Colonic mucosa (tissue), 4 donors: ENCODE measurements around the gene RETSAT. TPM values are rescaled to one million over a fixed set of nuclear protein-coding genes. Genes with fewer than 3 reads are reported as not detected.

Experiments
- DNase-seq: peaks from one replicate; pipeline ENCODE4 v3.0.0-alpha.2; 2020
- H3K27ac ChIP-seq: fragments of 200-600 bp; one replicate; pipeline ENCODE4 v1.8.0; 2021
- H3K27me3 ChIP-seq: fragments of 200-600 bp; one replicate; pipeline ENCODE4 v1.8.0; 2021
- H3K36me3 ChIP-seq: fragments of 200-600 bp; one replicate; pipeline ENCODE4 v1.8.0; 2021
- H3K4me1 ChIP-seq: fragments of 200-600 bp; one replicate; pipeline ENCODE4 v1.8.0; 2021; ENCODE audit warnings: mild to moderate bottlenecking
- H3K4me3 ChIP-seq: fragments of 200-600 bp; one replicate; pipeline ENCODE4 v1.8.0; 2021
- H3K9ac ChIP-seq, 2 donors: one replicate each; pipeline ENCODE4 v1.7.0; 2013; ENCODE audit warnings: control low read depth in 2 of 2, low read depth in 2 of 2, low read length in 2 of 2
- H3K9me3 ChIP-seq: fragments of 200-600 bp; one replicate; pipeline ENCODE4 v1.8.0; 2021
- CTCF ChIP-seq: fragments of 200-600 bp; IDR thresholded peaks from one replicate; pipeline ENCODE4 v1.8.0; 2022; ENCODE audit warnings: antibody characterized with exemption, mild to moderate bottlenecking
- intact Hi-C: fragments of 100-400 bp; cut with DNase I; formaldehyde crosslinking; loops from one replicate; pipeline ENCODE4 v1.14.1; 2022
- total RNA-seq, 2 donors: library from RNA; stranded (reverse); fragmentation: NEBNext Ultra II Directional in 1 of 2; extraction: Animal tissue kit (Norgen Biotek cat#: 25700) in 1 of 2; gene quantifications; one replicate each; pipeline ENCODE4 v1.2.1, GENCODE V29; 2021
- donor health status: healthy.
- donor health status: DM: no; HTN: no; CAD: no.
- donor health status: DM: no; HTN: no; CAD: no.

RETSAT gene
- total RNA-seq, 2 donors from 2014 or later = 145 to 190 TPM

GRCh38 chr2:85377083-85377482, 22.8 kb upstream of the RETSAT start:
- no peak overlapping the region for H3K27ac ChIP-seq
- no peaks in the 10 kb centered on the region for H3K36me3 ChIP-seq
- H3K9me3 ChIP-seq = no peaks in the 10 kb centered on the region
- no peaks in the 10 kb centered on the region for H3K4me1 ChIP-seq
- no peak for DNase-seq
- no peak for TF ChIP-seq CTCF
- no peak overlapping the region for H3K9ac ChIP-seq
- H3K27me3 ChIP-seq = no peaks in the 10 kb centered on the region
- intact Hi-C loops = no loop called here
- H3K4me3 ChIP-seq = no peak overlapping the region

GRCh38 chr2:85376291-85377065, 22.1 kb upstream of the RETSAT start:
- TF ChIP-seq CTCF = no peak
- no peak overlapping the region for H3K27ac ChIP-seq
- intact Hi-C loops = no loop called here
- no peaks in the 10 kb centered on the region for H3K27me3 ChIP-seq
- H3K9me3 ChIP-seq = no peaks in the 10 kb centered on the region
- no peaks in the 10 kb centered on the region for H3K36me3 ChIP-seq
- no peaks in the 10 kb centered on the region for H3K4me1 ChIP-seq
- no peak overlapping the region for H3K4me3 ChIP-seq
- no peak overlapping the region for H3K9ac ChIP-seq
- no peak for DNase-seq

DNA sequence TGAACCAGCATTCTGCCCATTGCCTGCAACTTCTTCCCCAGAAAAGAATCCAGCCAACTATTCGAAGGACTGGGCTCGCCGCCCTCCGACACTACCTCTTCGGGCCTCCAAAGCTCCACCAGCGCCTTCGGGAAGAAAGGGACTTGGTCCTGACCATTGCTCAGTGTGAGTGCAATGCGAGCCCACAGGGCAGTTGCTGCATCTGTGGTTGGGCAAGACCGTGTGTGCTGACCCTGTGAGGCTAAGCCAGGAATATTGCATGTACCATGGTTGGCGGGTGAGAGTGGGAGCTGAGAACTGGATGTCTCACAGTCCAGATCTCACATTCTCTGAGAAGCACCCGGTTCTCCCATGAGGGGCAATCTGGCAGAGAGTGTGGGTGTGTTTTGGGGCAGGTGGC, 16.7 kb upstream of the RETSAT start:
- Histone ChIP-seq H3K27me3 (no peaks in the 10 kb centered on the region), H3K4me1 (no peaks in the 10 kb centered on the region), H3K9ac (no peak overlapping the region), H3K4me3 (no peak overlapping the region), H3K27ac (no peak overlapping the region), H3K36me3 (no peaks in the 10 kb centered on the region), H3K9me3 (no peaks in the 10 kb centered on the region)
- no peak for DNase-seq
- TF ChIP-seq CTCF = no peak
- intact Hi-C loops = no loop called here

- no peak overlapping the region for H3K27ac ChIP-seq
- no peaks in the 10 kb centered on the region for H3K27me3 ChIP-seq
- intact Hi-C loops = no loop called here
- no peak overlapping the region for H3K4me3 ChIP-seq
- peak; percentile 40 for DNase-seq
- peak overlapping the region in 1 of 2 donors; percentile 46 for H3K9ac ChIP-seq
- no peak for TF ChIP-seq CTCF
- no peaks in the 10 kb centered on the region for H3K9me3 ChIP-seq
- H3K36me3 ChIP-seq = no peaks in the 10 kb centered on the region
- H3K4me1 ChIP-seq = no peaks in the 10 kb centered on the region
Measured at GRCh38 chr2:85369500-85369899, 15.2 kb upstream of the RETSAT start.

- intact Hi-C loops = no loop called here
Measured at GRCh38 chr2:85368921-85369320, 14.6 kb upstream of the RETSAT start.

More at GRCh38 chr2:85368921-85369320, 14.6 kb upstream of the RETSAT start:
- no peak for DNase-seq
- TF ChIP-seq CTCF = no peak
- H3K9me3 ChIP-seq = no peaks in the 10 kb centered on the region
- H3K27ac ChIP-seq = no peak overlapping the region
- no peak overlapping the region for H3K9ac ChIP-seq
- no peaks in the 10 kb centered on the region for H3K27me3 ChIP-seq
- no peaks in the 10 kb centered on the region for H3K4me1 ChIP-seq
- H3K4me3 ChIP-seq = no peak overlapping the region
- no peaks in the 10 kb centered on the region for H3K36me3 ChIP-seq
